ENCODE data around the gene KIR3DL1. TPM values are rescaled to one million over a fixed set of nuclear protein-coding genes. Genes with fewer than 3 reads are reported as not detected.

Gene KIR3DL1
- total RNA-seq, 1 donor from 2014 or later, result not detected

DNA sequence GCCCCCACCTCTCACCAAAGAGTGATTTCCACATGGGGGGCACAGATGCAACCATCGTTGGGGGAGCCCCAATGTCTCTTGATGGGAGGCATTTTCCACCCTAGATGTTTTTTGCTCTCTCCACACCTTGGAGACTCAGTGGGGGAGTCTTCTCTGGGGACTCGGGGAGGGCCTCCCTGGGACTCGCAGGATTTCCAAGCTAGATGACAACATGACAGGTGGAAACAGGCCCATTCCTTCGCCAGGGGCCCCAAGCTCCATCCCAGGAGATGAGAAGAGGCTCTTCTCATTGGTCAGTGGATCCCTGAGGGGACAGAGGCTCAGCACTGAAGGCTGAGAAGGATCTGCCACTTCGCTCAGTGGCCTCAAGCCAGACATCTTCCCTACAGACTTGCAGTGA is 25.6 kb upstream of the KIR3DL1 start:
- H3K9me3 Mint-ChIP-seq, result peaks cover 5% of the 10 kb centered on the region
- no peaks in the 10 kb centered on the region for H3K4me1 Mint-ChIP-seq (ENCODE audit: unreplicated experiment)
- peak; percentile 32 for DNase-seq (ENCODE audit: extremely low spot score, unreplicated experiment)
- TF ChIP-seq, protein P1, sequence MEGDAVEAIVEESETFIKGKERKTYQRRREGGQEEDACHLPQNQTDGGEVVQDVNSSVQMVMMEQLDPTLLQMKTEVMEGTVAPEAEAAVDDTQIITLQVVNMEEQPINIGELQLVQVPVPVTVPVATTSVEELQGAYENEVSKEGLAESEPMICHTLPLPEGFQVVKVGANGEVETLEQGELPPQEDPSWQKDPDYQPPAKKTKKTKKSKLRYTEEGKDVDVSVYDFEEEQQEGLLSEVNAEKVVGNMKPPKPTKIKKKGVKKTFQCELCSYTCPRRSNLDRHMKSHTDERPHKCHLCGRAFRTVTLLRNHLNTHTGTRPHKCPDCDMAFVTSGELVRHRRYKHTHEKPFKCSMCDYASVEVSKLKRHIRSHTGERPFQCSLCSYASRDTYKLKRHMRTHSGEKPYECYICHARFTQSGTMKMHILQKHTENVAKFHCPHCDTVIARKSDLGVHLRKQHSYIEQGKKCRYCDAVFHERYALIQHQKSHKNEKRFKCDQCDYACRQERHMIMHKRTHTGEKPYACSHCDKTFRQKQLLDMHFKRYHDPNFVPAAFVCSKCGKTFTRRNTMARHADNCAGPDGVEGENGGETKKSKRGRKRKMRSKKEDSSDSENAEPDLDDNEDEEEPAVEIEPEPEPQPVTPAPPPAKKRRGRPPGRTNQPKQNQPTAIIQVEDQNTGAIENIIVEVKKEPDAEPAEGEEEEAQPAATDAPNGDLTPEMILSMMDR (conservative IDR thresholded peaks at IDR 0.05), result no peak
- H3K27ac Mint-ChIP-seq, result no peak overlapping the region
- H3K4me3 Mint-ChIP-seq, result no peak overlapping the region
- H3K36me3 Mint-ChIP-seq, result no peaks in the 10 kb centered on the region
- no peaks in the 10 kb centered on the region for H3K27me3 Mint-ChIP-seq

DNA sequence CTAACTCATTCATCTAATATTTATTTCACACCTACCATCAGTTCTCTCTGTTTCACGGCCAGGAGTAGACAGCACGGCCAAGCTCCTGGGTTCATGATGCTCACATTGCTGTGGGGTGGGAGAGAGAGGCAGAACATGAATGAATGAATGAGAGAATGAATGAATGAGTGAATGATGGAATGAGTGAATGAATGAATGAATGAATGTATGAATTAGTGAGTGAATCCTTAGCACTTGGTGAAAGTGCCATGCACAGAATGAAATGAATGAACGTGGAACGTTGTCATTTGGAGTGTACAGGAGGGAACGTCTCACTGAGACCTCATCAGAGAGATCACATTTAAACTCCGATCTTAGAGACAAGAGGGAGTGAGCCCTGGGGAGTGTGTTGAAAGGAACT is 24.8 kb upstream of the KIR3DL1 start:
- Mint-ChIP-seq H3K4me3 (no peak overlapping the region), H3K9me3 (peaks cover 5% of the 10 kb centered on the region), H3K36me3 (no peaks in the 10 kb centered on the region), H3K27ac (no peak overlapping the region), H3K4me1 (ENCODE audit: unreplicated experiment) (no peaks in the 10 kb centered on the region), H3K27me3 (no peaks in the 10 kb centered on the region)
- no peak for DNase-seq (ENCODE audit: extremely low spot score, unreplicated experiment)
- TF ChIP-seq, protein P1 (conservative IDR thresholded peaks at IDR 0.05), result no peak

DNA sequence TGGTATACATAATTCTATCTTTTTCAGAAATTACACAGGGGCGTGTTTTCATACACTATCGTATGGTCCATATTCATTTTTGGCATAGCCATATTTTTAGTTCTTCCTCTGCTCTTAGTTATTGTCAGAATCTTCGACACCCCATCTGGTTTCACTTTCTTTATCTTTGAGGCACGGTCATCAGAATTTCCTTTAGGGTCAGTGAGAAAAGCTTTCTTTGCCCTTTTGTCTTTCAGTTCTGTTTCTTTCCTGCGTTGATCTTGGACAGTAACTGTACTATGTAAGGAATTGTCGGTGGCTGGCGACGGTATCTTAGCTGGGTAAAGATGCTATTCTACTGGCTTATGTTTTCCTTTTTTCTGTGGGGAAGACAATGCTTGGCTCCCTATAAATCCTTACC is 23.5 kb upstream of the KIR3DL1 start:
- no peaks in the 10 kb centered on the region for H3K36me3 Mint-ChIP-seq

DNA sequence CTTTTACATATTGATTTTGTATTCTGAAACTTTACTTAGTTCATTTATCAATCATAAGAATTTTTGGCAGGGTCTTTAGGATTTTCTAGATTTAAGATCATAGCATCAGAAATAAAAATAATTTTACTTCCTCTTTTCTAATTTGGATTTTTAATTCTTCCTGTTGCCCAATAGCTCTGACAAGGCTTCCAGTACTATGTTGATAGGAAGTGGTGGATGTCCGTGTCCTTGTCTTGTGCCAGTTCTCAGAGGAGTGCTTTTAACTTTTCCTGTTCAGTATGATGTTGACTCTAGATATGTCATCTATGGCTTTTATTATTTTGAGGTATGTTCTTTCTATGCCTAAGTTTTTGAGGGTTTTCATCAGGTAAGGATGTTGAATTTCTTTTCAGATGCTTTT is 20.5 kb upstream of the KIR3DL1 start:
- no peaks in the 10 kb centered on the region for H3K4me1 Mint-ChIP-seq (ENCODE audit: unreplicated experiment)
- no peak overlapping the region for H3K4me3 Mint-ChIP-seq
- TF ChIP-seq, protein P1 (conservative IDR thresholded peaks at IDR 0.05), result no peak
- H3K36me3 Mint-ChIP-seq, result no peaks in the 10 kb centered on the region
- H3K27me3 Mint-ChIP-seq, result no peaks in the 10 kb centered on the region
- H3K27ac Mint-ChIP-seq, result no peak overlapping the region
- peaks cover 5% of the 10 kb centered on the region for H3K9me3 Mint-ChIP-seq
- no peak for DNase-seq (ENCODE audit: extremely low spot score, unreplicated experiment)

More for the DNA sequence above, 23.5 kb upstream of the KIR3DL1 start:
- TF ChIP-seq, protein P1 (conservative IDR thresholded peaks at IDR 0.05), result no peak
- DNase-seq (ENCODE audit: extremely low spot score, unreplicated experiment), result no peak
- Mint-ChIP-seq H3K9me3 (peaks cover 5% of the 10 kb centered on the region), H3K27ac (no peak overlapping the region), H3K4me3 (no peak overlapping the region), H3K4me1 (ENCODE audit: unreplicated experiment) (no peaks in the 10 kb centered on the region), H3K27me3 (no peaks in the 10 kb centered on the region)

DNA sequence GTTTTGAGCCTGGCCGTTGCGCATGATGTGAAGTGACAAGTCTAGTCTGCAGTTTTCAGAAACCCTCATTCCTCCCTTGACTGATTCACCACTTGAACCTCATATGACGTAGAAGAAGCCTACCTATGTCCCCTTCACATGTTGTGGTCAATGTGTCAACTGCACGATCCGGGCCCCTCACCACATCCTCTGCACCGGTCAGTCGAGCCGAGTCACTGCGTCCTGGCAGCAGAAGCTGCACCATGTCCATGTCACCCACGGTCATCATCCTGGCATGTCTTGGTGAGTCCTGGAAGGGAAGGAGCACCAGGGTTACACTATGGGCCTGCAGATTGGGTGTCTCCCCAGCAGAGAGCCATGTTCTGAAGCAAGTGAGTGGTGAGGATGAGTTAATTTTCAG is 12.9 kb upstream of the KIR3DL1 start, which contains the start of gene KIR2DL4:
Gene KIR2DL4 (plus strand): TSS at position 201 of the 400 bp plus-strand sequence. CDS start 42 bp downstream, at position 243.
- no peak within 1 kb of the TSS for H3K4me3 Mint-ChIP-seq
- H3K4me1 Mint-ChIP-seq (ENCODE audit: unreplicated experiment), result no peaks in the 10 kb centered on the region
- TF ChIP-seq, protein P1 (conservative IDR thresholded peaks at IDR 0.05), result no peak
- no peak for DNase-seq (ENCODE audit: extremely low spot score, unreplicated experiment)
- no peak within 1 kb of the TSS for H3K27ac Mint-ChIP-seq
- H3K9me3 Mint-ChIP-seq, result no peaks in the 10 kb centered on the region
- no peaks in the 10 kb centered on the region for H3K27me3 Mint-ChIP-seq
- no peaks in the 10 kb centered on the region for H3K36me3 Mint-ChIP-seq

DNA sequence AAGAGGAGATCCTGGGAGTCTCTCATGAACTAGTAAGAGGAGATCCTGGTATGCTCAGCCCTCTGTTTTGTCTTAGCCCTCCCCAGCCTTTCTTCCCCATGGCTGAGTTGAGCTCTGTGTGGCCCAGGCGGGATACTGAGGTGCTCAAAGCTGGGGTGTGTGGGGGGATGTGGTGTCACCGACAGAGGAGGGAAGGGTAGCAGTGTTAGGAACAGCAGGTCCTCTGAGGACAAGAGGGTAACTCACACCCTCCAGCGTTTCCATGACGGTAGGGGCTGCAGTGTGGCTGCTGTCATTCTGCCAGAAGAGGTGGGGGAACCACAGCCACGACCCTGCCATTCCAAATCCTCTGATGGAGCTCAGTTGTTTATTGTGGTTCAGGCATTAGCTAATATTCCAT is 12.2 kb upstream of the KIR3DL1 start:
- no peaks in the 10 kb centered on the region for H3K9me3 Mint-ChIP-seq

More for the DNA sequence above, 12.2 kb upstream of the KIR3DL1 start:
- DNase-seq (ENCODE audit: extremely low spot score, unreplicated experiment), result no peak
- no peaks in the 10 kb centered on the region for H3K36me3 Mint-ChIP-seq
- H3K27ac Mint-ChIP-seq, result no peak overlapping the region
- TF ChIP-seq, protein P1 (conservative IDR thresholded peaks at IDR 0.05), result no peak
- no peaks in the 10 kb centered on the region for H3K4me1 Mint-ChIP-seq (ENCODE audit: unreplicated experiment)
- H3K27me3 Mint-ChIP-seq, result no peaks in the 10 kb centered on the region
- no peak overlapping the region for H3K4me3 Mint-ChIP-seq
